ENCODE data around the gene RPL7A. TPM values are rescaled to one million over a fixed set of nuclear protein-coding genes. Genes with fewer than 3 reads are reported as not detected.

The RPL7A gene
- total RNA-seq, 1 experiment from 2014 or later = 2,747 TPM

- TF ChIP-seq ZNF281 (CRISPR knock-in tag; IDR thresholded peaks at IDR 0.05) (no peak), CDX4 (CRISPR knock-in tag; IDR thresholded peaks at IDR 0.05; ENCODE audit: borderline replicate concordance) (no peak), NFATC4 (CRISPR knock-in tag; IDR thresholded peaks at IDR 0.05) (no peak), USF1 (CRISPR knock-in tag; IDR thresholded peaks at IDR 0.05) (no peak), ATF3 (CRISPR knock-in tag; conservative IDR thresholded peaks at IDR 0.05) (no peak), E2F1 (CRISPR knock-in tag; IDR thresholded peaks at IDR 0.05) (no peak), ZNF512 (CRISPR knock-in tag; IDR thresholded peaks at IDR 0.05; ENCODE audit: borderline replicate concordance) (no peak), ETV6 (CRISPR knock-in tag; IDR thresholded peaks at IDR 0.05) (no peak)
Measured at GRCh38 chr9:133385452-133385851, 37.4 kb downstream of the RPL7A start (continued).

GRCh38 chr9:133386338-133386737, 38.3 kb downstream of the RPL7A start:
- H3K36me3 Mint-ChIP-seq = peaks cover 5% of the 10 kb centered on the region
- ChIA-PET CTCF (interaction anchor here (0.9 to 2.4 kb wide), 7 partner anchors 9 to 123 kb away, joined by 3 to 13 read pairs (median 3); no protein-coding TSS in a partner anchor), POLR2A (no interaction called here)
- peaks cover 12% of the 10 kb centered on the region for H3K9me3 Mint-ChIP-seq
- H3K27me3 Mint-ChIP-seq (ENCODE audit: low read depth) = peaks cover 13% of the 10 kb centered on the region
- H3K4me1 Mint-ChIP-seq = no peaks in the 10 kb centered on the region
- H3K4me3 Mint-ChIP-seq = no peak overlapping the region
- H3K27ac Mint-ChIP-seq = no peak overlapping the region
- ATAC-seq = no peak
- DNase-seq (ENCODE audit: low spot score) = no peak
- TF ChIP-seq AFF4 (CRISPR knock-in tag; IDR thresholded peaks at IDR 0.05; ENCODE audit: borderline replicate concordance) (no peak), EMX1 (CRISPR knock-in tag; IDR thresholded peaks at IDR 0.05) (no peak), GTF2I (CRISPR knock-in tag; conservative IDR thresholded peaks at IDR 0.05) (no peak), ATF3 (CRISPR knock-in tag; conservative IDR thresholded peaks at IDR 0.05) (no peak), CTCF (IDR thresholded peaks at IDR 0.05) (no peak), ZBTB43 (CRISPR knock-in tag; IDR thresholded peaks at IDR 0.05) (no peak), AR (CRISPR knock-in tag; IDR thresholded peaks at IDR 0.05) (no peak), NR3C1 (CRISPR knock-in tag; conservative IDR thresholded peaks at IDR 0.05; ENCODE audit: low read depth) (no peak)

Data from WTC11 (cell line).